Measurements from ENCODE around the gene DDHD1.

DDHD1 gene

DNA sequence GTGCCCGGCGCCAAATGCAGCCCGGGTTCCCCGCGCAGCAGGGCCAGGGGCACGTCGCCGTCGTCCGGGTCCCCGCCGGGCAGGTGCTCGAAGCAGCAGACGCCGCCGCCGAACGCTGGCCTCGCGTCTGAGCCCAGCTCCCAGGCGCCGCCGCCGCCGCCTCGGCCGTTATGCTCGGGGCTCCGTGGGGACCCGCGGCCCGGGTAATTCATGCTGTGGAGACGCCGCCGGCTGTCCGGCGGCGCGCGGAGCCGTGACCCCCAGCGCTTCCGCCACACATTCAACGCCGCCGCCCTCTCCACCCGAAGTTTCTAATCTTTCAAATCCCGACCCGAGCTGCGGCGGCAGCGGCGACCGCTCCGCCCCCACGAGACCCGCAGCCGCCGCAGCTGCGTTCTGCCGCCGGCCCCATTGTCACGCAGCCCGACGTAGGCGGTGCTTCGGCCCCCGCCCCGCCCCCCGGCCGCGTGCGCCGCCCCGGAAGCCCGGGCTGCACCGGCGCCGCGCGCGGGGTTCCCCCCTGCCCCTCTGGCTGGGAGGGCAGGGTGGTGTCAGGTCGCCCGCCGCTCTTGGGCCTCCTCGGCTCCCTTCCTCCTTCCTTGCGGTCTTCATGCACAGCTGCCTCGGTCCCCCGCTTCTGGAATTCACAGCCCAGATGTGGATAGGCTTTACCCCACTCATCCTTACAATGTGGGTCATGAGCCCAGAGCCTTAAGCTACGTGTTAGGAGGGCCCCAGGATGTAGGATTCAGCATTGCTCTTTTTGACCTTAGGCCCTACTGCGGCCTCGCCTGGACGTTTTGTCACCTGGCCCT is at the start of gene DDHD1:
TSS of gene DDHD1 (minus strand) at position 437 of the 815 bp plus-strand sequence. CDS start at position 212, 225 bp downstream.
- H3K9me3 ChIP-seq (ENCODE audit: severe bottlenecking), result no peaks in the 10 kb centered on the region
- ATAC-seq (ENCODE audit: low read depth) (peak; percentile 60), DNase-seq (ENCODE audit: low spot score) (peak; percentile 69)
- peaks cover 9% of the 10 kb centered on the region for H3K4me1 ChIP-seq (ENCODE audit: insufficient read depth, poor library complexity, severe bottlenecking)
- peak within 1 kb of the TSS; percentile 73 for H3K4me3 ChIP-seq (ENCODE audit: severe bottlenecking)
- no peaks in the 10 kb centered on the region for H3K36me3 ChIP-seq (ENCODE audit: low read depth)
- peak within 1 kb of the TSS; percentile 35 for H3K27ac ChIP-seq (ENCODE audit: poor library complexity, severe bottlenecking)
- TF ChIP-seq, protein P1, sequence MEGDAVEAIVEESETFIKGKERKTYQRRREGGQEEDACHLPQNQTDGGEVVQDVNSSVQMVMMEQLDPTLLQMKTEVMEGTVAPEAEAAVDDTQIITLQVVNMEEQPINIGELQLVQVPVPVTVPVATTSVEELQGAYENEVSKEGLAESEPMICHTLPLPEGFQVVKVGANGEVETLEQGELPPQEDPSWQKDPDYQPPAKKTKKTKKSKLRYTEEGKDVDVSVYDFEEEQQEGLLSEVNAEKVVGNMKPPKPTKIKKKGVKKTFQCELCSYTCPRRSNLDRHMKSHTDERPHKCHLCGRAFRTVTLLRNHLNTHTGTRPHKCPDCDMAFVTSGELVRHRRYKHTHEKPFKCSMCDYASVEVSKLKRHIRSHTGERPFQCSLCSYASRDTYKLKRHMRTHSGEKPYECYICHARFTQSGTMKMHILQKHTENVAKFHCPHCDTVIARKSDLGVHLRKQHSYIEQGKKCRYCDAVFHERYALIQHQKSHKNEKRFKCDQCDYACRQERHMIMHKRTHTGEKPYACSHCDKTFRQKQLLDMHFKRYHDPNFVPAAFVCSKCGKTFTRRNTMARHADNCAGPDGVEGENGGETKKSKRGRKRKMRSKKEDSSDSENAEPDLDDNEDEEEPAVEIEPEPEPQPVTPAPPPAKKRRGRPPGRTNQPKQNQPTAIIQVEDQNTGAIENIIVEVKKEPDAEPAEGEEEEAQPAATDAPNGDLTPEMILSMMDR (IDR thresholded peaks at IDR 0.05; ENCODE audit: poor library complexity, severe bottlenecking), result no peak
- H3K27me3 ChIP-seq (ENCODE audit: insufficient read depth, poor library complexity, severe bottlenecking), result no peaks in the 10 kb centered on the region

DNA sequence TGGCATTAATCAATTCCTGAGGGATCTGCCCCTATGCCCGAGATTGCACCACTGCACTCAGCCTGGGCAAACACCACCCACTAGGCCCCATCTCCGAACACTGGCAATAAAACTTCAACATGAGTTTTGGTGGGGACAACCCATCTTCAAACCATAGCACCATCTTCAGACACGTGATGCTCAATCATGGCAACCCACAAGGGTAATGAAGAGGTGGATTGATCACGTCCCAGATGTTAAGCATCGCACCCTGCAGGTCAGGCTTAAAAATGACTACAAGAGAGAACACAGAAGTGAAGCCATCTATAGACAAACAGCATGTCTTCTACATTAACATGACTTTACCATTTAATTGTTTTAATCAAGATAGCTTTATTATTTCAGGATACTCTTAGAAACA is 42.8 kb upstream of the DDHD1 start:
- H3K9me3 ChIP-seq (ENCODE audit: severe bottlenecking), result no peaks in the 10 kb centered on the region
- TF ChIP-seq, protein P1 (IDR thresholded peaks at IDR 0.05; ENCODE audit: poor library complexity, severe bottlenecking), result no peak
- DNase-seq (ENCODE audit: low spot score) (no peak), ATAC-seq (ENCODE audit: low read depth) (no peak)
- H3K4me1 ChIP-seq (ENCODE audit: insufficient read depth, poor library complexity, severe bottlenecking), result no peaks in the 10 kb centered on the region
- no peaks in the 10 kb centered on the region for H3K36me3 ChIP-seq (ENCODE audit: low read depth)
- H3K27me3 ChIP-seq (ENCODE audit: insufficient read depth, poor library complexity, severe bottlenecking), result no peaks in the 10 kb centered on the region
- H3K4me3 ChIP-seq (ENCODE audit: severe bottlenecking), result no peak overlapping the region
- H3K27ac ChIP-seq (ENCODE audit: poor library complexity, severe bottlenecking), result no peak overlapping the region

DNA sequence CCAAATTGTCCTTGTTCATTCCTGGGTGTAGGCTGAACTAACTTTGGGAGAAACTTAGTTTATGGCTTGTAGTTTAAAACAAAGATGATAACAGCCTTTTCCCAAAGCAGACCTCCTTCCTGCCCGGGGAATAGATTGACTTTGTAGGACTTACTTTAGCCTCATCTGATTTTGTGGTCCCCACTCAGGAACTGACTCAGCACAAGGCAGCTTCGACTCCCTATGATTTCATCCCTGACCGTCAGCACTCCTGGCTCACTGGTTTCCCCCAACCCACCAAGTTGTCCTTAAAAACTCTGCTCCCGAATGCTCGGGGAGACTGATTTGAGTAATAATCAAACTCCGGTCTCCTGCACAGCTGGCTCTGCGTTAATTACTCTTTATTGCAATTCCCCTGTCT is 40.1 kb upstream of the DDHD1 start:
- Histone ChIP-seq H3K36me3 (ENCODE audit: low read depth) (no peaks in the 10 kb centered on the region), H3K4me3 (ENCODE audit: severe bottlenecking) (no peak overlapping the region), H3K9me3 (ENCODE audit: severe bottlenecking) (no peaks in the 10 kb centered on the region), H3K27ac (ENCODE audit: poor library complexity, severe bottlenecking) (no peak overlapping the region), H3K27me3 (ENCODE audit: insufficient read depth, poor library complexity, severe bottlenecking) (no peaks in the 10 kb centered on the region), H3K4me1 (ENCODE audit: insufficient read depth, poor library complexity, severe bottlenecking) (no peaks in the 10 kb centered on the region)
- ATAC-seq (ENCODE audit: low read depth) (no peak), DNase-seq (ENCODE audit: low spot score) (no peak)
- TF ChIP-seq, protein P1 (IDR thresholded peaks at IDR 0.05; ENCODE audit: poor library complexity, severe bottlenecking), result no peak

DNA sequence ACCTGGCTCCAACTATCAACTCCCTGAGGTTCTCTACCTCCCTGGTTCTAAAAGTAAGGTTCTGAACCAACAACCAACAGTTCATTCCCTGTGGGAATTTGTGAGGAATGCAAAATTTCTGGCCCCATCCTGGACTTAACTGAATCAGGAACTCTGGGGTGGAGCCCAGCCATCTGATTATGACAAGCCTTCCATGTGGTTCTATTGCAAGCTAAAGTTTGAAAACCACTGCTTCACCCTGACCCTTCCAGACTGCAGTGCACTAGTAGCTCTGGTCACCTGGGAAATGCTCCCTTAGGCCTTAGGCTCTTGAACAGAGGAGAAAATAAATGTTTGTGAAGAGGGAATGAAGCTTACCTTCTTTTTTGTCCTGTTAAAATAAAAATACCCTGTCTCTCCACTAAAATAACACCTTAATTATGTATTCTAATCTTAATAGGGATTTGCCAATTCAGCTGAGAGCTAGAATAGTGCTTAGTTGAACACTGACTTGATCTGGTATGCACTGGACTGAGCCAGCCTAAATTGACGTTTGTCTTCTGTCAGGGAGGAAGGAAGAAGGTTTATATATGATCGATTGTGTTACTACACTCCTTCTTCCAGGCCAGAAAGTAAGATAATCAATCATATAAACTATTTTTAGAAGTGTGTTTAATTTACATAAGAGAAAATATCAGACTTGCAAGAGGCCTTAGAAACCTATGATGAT is 39.1 kb upstream of the DDHD1 start:
- H3K9me3 ChIP-seq (ENCODE audit: severe bottlenecking), result no peaks in the 10 kb centered on the region
- no peaks in the 10 kb centered on the region for H3K27me3 ChIP-seq (ENCODE audit: insufficient read depth, poor library complexity, severe bottlenecking)
- DNase-seq (ENCODE audit: low spot score) (no peak), ATAC-seq (ENCODE audit: low read depth) (no peak)
- no peaks in the 10 kb centered on the region for H3K36me3 ChIP-seq (ENCODE audit: low read depth)
- no peaks in the 10 kb centered on the region for H3K4me1 ChIP-seq (ENCODE audit: insufficient read depth, poor library complexity, severe bottlenecking)
- no peak overlapping the region for H3K27ac ChIP-seq (ENCODE audit: poor library complexity, severe bottlenecking)
- no peak overlapping the region for H3K4me3 ChIP-seq (ENCODE audit: severe bottlenecking)
- TF ChIP-seq, protein P1 (IDR thresholded peaks at IDR 0.05; ENCODE audit: poor library complexity, severe bottlenecking), result no peak

Measured in RWPE2 (cell line).